Measurements from ENCODE around the gene PLCB1.
A peak's percentile ranks its signal among the peaks of the same experiment; 100 is the strongest.

The PLCB1 gene

GRCh38 chr20:8218861-8219260 is 86.8 kb downstream of the PLCB1 start:
- no peak overlapping the region for H3K4me3 ChIP-seq
- H3K36me3 ChIP-seq: no peaks in the 10 kb centered on the region
- TF ChIP-seq CTCF (IDR thresholded peaks at IDR 0.05): no peak
- no peaks in the 10 kb centered on the region for H3K9me3 ChIP-seq
- H3K4me1 ChIP-seq: peaks cover 0 to 35% (median 6%) of the 10 kb centered on the region in 4 donors
- intact Hi-C loops (cut with DNase I; ENCODE audit: low total_unique reads): no loop called here
- no peaks in the 10 kb centered on the region for H3K27me3 ChIP-seq
- DNase-seq: no peak
- H3K27ac ChIP-seq: no peak overlapping the region

- Histone ChIP-seq H3K9me3 (no peaks in the 10 kb centered on the region), H3K36me3 (no peaks in the 10 kb centered on the region), H3K27me3 (no peaks in the 10 kb centered on the region), H3K4me1 (peaks cover 0 to 36% (median 6%) of the 10 kb centered on the region in 4 donors), H3K27ac (no peak overlapping the region), H3K4me3 (no peak overlapping the region)
- intact Hi-C loops (cut with DNase I; ENCODE audit: low total_unique reads): no loop called here
- DNase-seq: no peak
- no peak for TF ChIP-seq CTCF (IDR thresholded peaks at IDR 0.05)
These were observed 87.3 kb downstream of the PLCB1 start for GRCh38 chr20:8219403-8219802.

GRCh38 chr20:8220716-8221115 is 88.7 kb downstream of the PLCB1 start:
- Histone ChIP-seq H3K4me1 (peaks cover 0 to 26% (median 2%) of the 10 kb centered on the region in 4 donors), H3K4me3 (no peak overlapping the region), H3K27ac (no peak overlapping the region), H3K9me3 (no peaks in the 10 kb centered on the region), H3K27me3 (no peaks in the 10 kb centered on the region), H3K36me3 (no peaks in the 10 kb centered on the region)
- intact Hi-C loops (cut with DNase I; ENCODE audit: low total_unique reads): no loop called here
- TF ChIP-seq CTCF (IDR thresholded peaks at IDR 0.05): no peak
- DNase-seq: no peak

DNA sequence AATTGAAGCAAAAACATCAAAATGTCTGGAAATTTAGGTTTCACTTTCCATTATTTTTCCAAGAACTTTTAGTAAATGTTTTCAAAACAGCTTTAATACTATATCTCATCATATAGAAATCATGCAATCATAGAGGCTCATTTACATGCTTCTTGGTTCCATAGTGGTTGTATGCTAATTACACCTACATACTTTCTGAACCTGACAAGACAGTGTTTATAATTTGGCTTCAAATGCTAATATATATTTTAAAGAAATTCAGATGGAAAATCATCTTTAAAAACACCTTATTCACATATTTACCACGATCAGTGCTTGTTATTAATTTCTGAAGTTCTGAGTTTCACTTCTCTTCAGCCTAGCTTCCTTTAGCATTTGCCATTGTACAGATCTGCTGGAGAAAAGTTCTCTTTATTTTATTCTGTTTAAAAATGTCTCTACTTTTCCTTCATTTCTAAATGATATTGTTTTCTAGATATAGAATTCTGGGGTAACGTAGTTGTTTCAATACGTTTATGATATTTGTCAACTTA is 89.9 kb downstream of the PLCB1 start:
- Histone ChIP-seq H3K4me1 (peaks cover 0 to 14% (median 0%) of the 10 kb centered on the region in 4 donors), H3K4me3 (no peak overlapping the region), H3K9me3 (no peaks in the 10 kb centered on the region), H3K36me3 (no peaks in the 10 kb centered on the region), H3K27ac (no peak overlapping the region), H3K27me3 (no peaks in the 10 kb centered on the region)
- no peak for TF ChIP-seq CTCF (IDR thresholded peaks at IDR 0.05)
- no peak for DNase-seq
- intact Hi-C loops (cut with DNase I; ENCODE audit: low total_unique reads): no loop called here

DNA sequence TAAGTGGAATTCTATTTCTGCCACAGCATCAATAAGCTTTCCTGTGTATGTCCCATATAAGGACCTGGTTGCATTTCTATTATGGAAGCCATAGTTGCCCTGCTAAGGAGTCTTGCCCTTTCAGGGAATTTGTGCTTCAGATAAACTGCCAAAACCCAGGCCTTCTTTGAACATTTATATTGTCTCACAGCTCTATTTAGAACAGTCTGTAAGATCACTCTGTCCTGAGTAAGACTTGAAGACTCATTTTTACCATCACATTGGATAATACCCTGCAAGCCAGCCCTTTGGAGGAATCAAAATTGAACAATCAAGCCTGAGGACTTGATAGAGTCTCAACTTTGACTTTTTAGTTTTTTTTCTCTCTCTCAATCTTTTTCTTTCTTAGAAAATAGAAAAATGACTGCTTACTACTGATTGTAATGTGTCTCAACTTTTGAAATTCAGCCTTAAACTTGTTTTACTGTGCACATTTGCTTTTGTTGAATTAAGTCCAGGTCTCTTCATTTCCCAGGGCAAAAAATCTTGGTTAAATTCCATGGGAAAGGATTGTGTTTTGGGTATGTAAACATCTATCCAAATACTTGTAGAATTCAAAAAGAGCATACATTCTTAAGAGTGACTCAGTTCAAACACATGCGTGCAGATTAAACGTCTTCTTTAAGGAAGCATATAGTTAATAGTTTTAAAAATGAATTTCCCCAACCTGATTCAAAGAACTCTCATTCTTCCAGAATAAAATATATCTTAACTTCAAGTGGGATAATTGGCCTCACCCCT is 91.2 kb downstream of the PLCB1 start:
- no peaks in the 10 kb centered on the region for H3K36me3 ChIP-seq
- TF ChIP-seq CTCF (IDR thresholded peaks at IDR 0.05): no peak
- H3K4me1 ChIP-seq: peaks cover 0 to 14% (median 0%) of the 10 kb centered on the region in 4 donors
- peak overlapping the region in 1 of 2 donors; percentile 39 for H3K27ac ChIP-seq
- DNase-seq: no peak
- H3K4me3 ChIP-seq: no peak overlapping the region
- intact Hi-C loops (cut with DNase I; ENCODE audit: low total_unique reads): no loop called here
- H3K27me3 ChIP-seq: no peaks in the 10 kb centered on the region
- H3K9me3 ChIP-seq: no peaks in the 10 kb centered on the region
